WI38 (cell line): Measurements from ENCODE around the gene SYT9.

Experiments
- H3K4me3 ChIP-seq: 2 replicates; pipeline ENCODE4 v1.5.1; 2011; ENCODE audit warnings: low read depth, mild to moderate bottlenecking, control low read depth, low read length
- TF ChIP-seq, protein P1 (sequence below): IDR thresholded peaks from 2 replicates; pipeline ENCODE4 v1.5.1; 2012; ENCODE audit warnings: low read depth, mild to moderate bottlenecking, control low read depth, low read length

The SYT9 gene

DNA sequence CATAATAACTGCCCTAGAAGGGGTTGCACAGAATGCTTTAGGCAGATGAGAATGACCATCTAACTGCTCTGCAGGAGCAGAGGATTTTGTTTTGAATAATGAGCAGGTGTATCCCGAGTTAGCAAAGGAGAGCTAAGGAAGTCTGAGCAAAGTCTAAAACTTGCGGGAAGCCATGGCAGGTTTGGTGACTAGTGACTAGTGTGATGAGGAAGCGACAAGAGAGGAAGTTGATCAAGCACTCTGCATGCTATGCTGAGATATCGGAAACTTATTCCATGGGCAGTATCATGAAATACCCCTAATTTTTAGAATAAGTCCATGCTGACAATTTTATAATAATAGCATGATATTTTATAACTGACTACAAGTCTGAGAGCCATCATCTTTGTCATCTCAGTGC is 246.5 kb downstream of the SYT9 start:
- TF ChIP-seq, protein P1, sequence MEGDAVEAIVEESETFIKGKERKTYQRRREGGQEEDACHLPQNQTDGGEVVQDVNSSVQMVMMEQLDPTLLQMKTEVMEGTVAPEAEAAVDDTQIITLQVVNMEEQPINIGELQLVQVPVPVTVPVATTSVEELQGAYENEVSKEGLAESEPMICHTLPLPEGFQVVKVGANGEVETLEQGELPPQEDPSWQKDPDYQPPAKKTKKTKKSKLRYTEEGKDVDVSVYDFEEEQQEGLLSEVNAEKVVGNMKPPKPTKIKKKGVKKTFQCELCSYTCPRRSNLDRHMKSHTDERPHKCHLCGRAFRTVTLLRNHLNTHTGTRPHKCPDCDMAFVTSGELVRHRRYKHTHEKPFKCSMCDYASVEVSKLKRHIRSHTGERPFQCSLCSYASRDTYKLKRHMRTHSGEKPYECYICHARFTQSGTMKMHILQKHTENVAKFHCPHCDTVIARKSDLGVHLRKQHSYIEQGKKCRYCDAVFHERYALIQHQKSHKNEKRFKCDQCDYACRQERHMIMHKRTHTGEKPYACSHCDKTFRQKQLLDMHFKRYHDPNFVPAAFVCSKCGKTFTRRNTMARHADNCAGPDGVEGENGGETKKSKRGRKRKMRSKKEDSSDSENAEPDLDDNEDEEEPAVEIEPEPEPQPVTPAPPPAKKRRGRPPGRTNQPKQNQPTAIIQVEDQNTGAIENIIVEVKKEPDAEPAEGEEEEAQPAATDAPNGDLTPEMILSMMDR, result no peak
- H3K4me3 ChIP-seq, result no peak overlapping the region

DNA sequence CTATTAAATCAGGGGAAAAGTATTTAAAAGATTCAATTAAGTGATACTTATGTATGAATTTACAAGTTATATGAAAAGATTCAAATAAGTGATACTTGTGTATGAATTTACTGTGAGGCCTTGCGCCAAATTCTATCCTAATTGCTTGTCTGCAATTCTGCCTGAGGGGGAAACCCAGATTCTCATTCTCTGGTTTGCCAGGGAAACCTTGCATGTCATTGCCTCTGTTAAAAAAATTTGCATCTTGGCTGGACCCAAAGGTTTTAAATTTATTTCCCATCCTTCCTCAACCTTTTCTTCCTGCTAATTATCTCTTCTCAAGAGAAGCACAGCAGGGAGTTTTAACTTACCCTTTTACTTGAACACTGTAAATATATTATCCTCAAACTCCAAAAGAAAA is 247.4 kb downstream of the SYT9 start:
- TF ChIP-seq, protein P1, result no peak
- no peak overlapping the region for H3K4me3 ChIP-seq

DNA sequence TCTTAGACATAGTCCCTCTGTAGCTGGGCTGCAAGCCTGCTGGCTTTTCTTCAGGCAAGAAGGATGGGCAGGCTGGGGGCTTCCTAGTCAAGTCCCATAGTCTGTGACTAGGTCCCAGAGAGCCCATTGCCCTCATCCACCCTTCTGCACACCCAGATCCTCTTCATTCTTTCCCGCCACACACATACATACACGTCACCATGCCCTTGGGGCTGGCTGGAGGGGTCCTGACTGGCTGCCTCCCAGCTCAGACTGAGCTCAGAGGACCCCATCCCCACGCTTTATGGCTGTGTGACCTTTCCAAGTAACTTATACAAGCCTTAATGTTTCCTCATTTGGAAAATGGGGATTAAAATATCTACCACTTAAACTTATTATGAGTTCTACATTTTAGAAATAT is 248.5 kb downstream of the SYT9 start:
- no peak overlapping the region for H3K4me3 ChIP-seq
- TF ChIP-seq, protein P1, result no peak

DNA sequence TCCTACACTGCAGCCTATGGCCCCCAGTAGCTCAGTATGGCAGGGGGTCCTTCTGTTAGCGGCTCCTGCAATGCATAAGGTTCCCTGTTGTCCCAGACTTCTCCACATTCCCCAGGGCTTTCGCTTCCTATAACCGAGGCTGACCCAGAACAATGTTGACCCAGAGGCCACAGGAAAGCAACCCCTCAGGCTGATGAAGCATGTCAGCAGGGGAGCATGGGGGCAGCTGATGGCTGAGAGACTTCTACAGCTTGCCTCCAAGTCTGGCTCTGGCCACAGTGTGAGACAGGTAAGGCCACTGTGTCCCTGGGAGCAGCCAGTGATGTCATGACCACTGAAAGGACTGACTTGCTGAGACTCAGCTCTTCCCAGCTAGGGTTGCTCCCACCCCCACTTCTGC is 249.5 kb downstream of the SYT9 start:
- no peak overlapping the region for H3K4me3 ChIP-seq
- TF ChIP-seq, protein P1, result no peak

DNA sequence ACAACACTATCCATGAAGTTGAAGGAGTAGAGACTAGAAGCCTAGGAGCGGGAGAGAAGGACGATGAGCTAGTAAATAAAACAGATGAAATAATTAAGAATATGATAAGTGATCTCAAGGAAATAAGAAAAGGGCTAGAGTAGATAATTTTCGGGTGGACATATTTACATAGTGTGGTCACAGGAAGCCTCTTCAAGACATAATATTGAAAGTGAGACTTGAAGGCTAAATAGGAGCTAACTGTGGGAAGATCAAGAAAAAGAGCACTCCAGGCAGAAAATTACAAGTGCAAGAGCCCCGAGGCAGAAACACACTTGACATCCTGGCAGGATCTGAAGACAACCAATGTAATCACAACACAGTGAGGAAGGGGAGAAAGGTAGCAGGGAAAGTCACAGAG is 250.2 kb downstream of the SYT9 start:
- H3K4me3 ChIP-seq, result no peak overlapping the region
- TF ChIP-seq, protein P1, result no peak

DNA sequence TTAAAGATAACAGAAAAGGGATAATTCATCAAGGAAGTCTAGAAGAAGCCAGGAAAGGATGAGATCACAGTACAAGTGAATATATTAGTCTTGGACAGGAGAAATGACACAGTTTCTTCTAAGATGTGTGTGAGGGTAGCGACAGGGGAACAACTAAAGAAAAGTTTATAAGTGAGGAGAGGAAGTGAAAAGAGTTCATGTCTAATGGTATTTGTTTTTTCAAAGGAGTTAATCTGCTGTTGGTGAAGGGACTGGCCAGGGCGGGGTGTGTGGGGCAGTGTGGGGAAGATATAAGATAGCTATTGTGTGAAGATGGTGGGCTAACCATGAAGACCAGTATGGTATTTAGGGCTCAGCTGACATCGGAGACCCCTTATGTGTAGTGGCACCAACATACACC is 254.5 kb downstream of the SYT9 start:
- no peak overlapping the region for H3K4me3 ChIP-seq
- TF ChIP-seq, protein P1, result no peak

DNA sequence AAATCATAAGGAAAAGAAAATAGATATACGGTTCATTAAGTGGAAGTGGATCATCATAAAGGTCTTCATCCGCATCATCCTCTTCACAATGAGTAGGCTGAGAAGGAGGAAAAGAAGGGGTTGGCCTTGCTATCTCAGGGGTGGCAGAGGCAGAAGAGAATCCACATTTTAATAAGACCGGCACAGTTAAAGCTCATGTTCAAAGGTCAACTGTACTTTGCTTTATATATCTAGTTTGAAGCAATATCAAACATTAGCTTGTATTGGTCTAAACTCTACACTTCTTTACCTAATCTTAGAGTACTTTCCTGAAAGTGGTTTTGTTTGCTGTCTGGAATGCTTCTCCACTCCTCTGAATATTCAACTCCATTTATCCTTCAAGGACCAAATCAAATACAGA is 256.4 kb downstream of the SYT9 start:
- H3K4me3 ChIP-seq, result no peak overlapping the region
- TF ChIP-seq, protein P1, result no peak
